Fibroblast of lung (primary cell): ENCODE results near the gene CYB561. TPM values are rescaled to one million over a fixed set of nuclear protein-coding genes. Genes with fewer than 3 reads are reported as not detected.

Source experiments
- DNase-seq, 2 donors: peaks; one replicate each; pipeline versions ENCODE4 v3.0.0 to v3.0.0-alpha.2; 2010; ENCODE audit warnings: low read depth in 2 of 2
- H2AFZ ChIP-seq: 2 replicates; pipeline ENCODE4 v1.5.1; 2012; ENCODE audit warnings: low read length, control low read depth, inconsistent platforms
- H3K27ac ChIP-seq: 2 replicates; pipeline ENCODE4 v1.5.1; 2011; ENCODE audit warnings: low read length, control low read depth; ENCODE audit not compliant: insufficient read depth
- H3K27me3 ChIP-seq: 2 replicates; pipeline ENCODE4 v1.5.1; 2011; ENCODE audit warnings: mild to moderate bottlenecking, low read length; ENCODE audit not compliant: control insufficient read depth, insufficient read depth
- H3K36me3 ChIP-seq: 2 replicates; pipeline ENCODE4 v1.5.1; 2011; ENCODE audit warnings: low read length; ENCODE audit not compliant: control insufficient read depth, insufficient read depth
- H3K4me1 ChIP-seq: 2 replicates; pipeline ENCODE4 v1.5.1; 2011; ENCODE audit warnings: low read length; ENCODE audit not compliant: control insufficient read depth, insufficient read depth; ENCODE audit errors: extremely low read depth
- H3K4me2 ChIP-seq: 2 replicates; pipeline ENCODE4 v1.5.1; 2011; ENCODE audit warnings: low read length, control low read depth; ENCODE audit not compliant: insufficient read depth; ENCODE audit errors: extremely low read depth
- H3K4me3 ChIP-seq, 4 experiments: fragments of 200-600 bp in 1 of 4; sonication (generic) in 1 of 4; replicated peaks in 1 of 4; 2 replicates each; pipeline ENCODE4 v1.5.1; 2011 to 2016; ENCODE audit warnings: low read length in 4 of 4, low read depth in 3 of 4, mild to moderate bottlenecking in 3 of 4, control low read depth in 2 of 4, inconsistent platforms in 1 of 4, mixed read lengths in 1 of 4; ENCODE audit not compliant: insufficient read depth in 1 of 4; ENCODE audit errors: control extremely low read depth in 1 of 4
- H3K79me2 ChIP-seq: 2 replicates; pipeline ENCODE4 v1.5.1; 2012; ENCODE audit warnings: mild to moderate bottlenecking, low read length, inconsistent platforms; ENCODE audit not compliant: control insufficient read depth, insufficient read depth
- H3K9ac ChIP-seq: 2 replicates; pipeline ENCODE4 v1.5.1; 2011; ENCODE audit warnings: mild to moderate bottlenecking, low read length, control low read depth; ENCODE audit not compliant: insufficient read depth
- H3K9me3 ChIP-seq: 2 replicates; pipeline ENCODE4 v1.5.1; 2012; ENCODE audit warnings: low read depth, low read length; ENCODE audit not compliant: control insufficient read depth, insufficient read depth
- H4K20me1 ChIP-seq: 2 replicates; pipeline ENCODE4 v1.5.1; 2011; ENCODE audit warnings: low read length; ENCODE audit not compliant: control insufficient read depth, insufficient read depth; ENCODE audit errors: extremely low read depth
- EZH2 ChIP-seq: IDR thresholded peaks from 2 replicates; pipeline ENCODE4 v1.5.1; 2012; ENCODE audit warnings: low read length, control low read depth, mild to moderate bottlenecking; ENCODE audit errors: missing control alignments
- polyA plus RNA-seq, 2 donors: library from polyadenylated mRNA; depleted of rRNA in 1 of 2; stranded (reverse) in 1 of 2; unstranded in 1 of 2; fragments of >200 nt; gene quantifications; 2 replicates each; pipeline ENCODE4 v1.2.1, GENCODE V29; 2011 to 2012; ENCODE audit warnings: missing spikeins in 1 of 2
- total RNA-seq: library from RNA; depleted of rRNA; stranded (reverse); fragments of >200 nt; gene quantifications from 2 replicates; pipeline ENCODE4 v1.2.1, GENCODE V29; 2014
- TF ChIP-seq, protein P1 (sequence below), 2 donors: IDR thresholded peaks in 1 of 2; conservative IDR thresholded peaks in 1 of 2; 1 replicate in 1 of 2; 2 replicates in 1 of 2; pipeline ENCODE4 v1.5.1; 2011 to 2012; ENCODE audit warnings: low read length in 2 of 2, control low read depth in 1 of 2, inconsistent platforms in 1 of 2, low read depth in 1 of 2, mild to moderate bottlenecking in 1 of 2

Gene CYB561
- total and polyA plus RNA-seq, 2 donors (not counting 1 experiment from before 2014, with no cell fraction given): 7.8 to 13.7 TPM

DNA sequence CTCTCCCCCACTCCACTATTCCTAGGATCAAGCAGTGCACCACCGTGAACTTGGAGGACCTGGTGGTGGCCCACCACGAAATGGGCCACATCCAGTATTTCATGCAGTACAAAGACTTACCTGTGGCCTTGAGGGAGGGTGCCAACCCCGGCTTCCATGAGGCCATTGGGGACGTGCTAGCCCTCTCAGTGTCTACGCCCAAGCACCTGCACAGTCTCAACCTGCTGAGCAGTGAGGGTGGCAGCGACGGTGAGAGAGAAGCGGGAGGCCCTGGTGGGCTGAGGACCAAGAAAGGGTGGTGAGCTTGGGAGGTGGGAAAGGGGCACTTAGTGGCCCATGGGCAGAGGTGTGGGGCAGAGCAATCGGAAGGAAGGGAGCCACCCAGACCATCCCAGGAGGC is 47.3 kb upstream of the CYB561 start:
- Histone ChIP-seq H3K27ac (no peak overlapping the region), H3K27me3 (peaks cover 15% of the 10 kb centered on the region), H3K36me3 (no peaks in the 10 kb centered on the region), H2AFZ (no peak overlapping the region), H3K4me1 (peaks cover under 1% of the 10 kb centered on the region), H3K9me3 (no peaks in the 10 kb centered on the region), H4K20me1 (no peaks in the 10 kb centered on the region), H3K9ac (no peak overlapping the region), H3K4me2 (no peak overlapping the region), H3K4me3 (no peak overlapping the region), H3K79me2 (no peaks in the 10 kb centered on the region)
- no peak for DNase-seq
- no peak for TF ChIP-seq EZH2
- TF ChIP-seq, protein P1, sequence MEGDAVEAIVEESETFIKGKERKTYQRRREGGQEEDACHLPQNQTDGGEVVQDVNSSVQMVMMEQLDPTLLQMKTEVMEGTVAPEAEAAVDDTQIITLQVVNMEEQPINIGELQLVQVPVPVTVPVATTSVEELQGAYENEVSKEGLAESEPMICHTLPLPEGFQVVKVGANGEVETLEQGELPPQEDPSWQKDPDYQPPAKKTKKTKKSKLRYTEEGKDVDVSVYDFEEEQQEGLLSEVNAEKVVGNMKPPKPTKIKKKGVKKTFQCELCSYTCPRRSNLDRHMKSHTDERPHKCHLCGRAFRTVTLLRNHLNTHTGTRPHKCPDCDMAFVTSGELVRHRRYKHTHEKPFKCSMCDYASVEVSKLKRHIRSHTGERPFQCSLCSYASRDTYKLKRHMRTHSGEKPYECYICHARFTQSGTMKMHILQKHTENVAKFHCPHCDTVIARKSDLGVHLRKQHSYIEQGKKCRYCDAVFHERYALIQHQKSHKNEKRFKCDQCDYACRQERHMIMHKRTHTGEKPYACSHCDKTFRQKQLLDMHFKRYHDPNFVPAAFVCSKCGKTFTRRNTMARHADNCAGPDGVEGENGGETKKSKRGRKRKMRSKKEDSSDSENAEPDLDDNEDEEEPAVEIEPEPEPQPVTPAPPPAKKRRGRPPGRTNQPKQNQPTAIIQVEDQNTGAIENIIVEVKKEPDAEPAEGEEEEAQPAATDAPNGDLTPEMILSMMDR (conservative IDR thresholded peaks at IDR 0.05 in 1 of 2, IDR thresholded peaks at IDR 0.05 in 1 of 2; ENCODE audit: low read depth in 1 of 2, low read length in 2 of 2): no peak

DNA sequence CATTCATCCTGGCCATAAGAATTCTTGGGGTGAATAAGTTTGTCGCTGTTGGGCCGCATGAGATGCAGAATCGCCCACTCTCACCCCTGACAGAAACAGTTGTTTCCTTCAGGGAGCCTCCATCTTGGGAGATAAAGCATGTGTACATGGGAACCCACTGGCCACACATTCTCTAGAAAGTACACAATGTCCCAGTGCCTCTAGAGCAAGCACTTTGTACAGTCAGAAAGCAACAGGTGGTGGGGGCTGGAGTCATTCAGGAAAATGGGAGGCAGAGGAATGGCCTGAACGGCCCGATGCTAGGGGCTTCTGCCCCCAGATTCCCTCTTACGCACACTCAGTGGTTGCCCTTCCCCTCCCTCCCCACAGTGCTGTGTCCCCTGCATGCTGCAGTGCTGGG is 46.8 kb upstream of the CYB561 start:
- no peaks in the 10 kb centered on the region for H4K20me1 ChIP-seq

DNA sequence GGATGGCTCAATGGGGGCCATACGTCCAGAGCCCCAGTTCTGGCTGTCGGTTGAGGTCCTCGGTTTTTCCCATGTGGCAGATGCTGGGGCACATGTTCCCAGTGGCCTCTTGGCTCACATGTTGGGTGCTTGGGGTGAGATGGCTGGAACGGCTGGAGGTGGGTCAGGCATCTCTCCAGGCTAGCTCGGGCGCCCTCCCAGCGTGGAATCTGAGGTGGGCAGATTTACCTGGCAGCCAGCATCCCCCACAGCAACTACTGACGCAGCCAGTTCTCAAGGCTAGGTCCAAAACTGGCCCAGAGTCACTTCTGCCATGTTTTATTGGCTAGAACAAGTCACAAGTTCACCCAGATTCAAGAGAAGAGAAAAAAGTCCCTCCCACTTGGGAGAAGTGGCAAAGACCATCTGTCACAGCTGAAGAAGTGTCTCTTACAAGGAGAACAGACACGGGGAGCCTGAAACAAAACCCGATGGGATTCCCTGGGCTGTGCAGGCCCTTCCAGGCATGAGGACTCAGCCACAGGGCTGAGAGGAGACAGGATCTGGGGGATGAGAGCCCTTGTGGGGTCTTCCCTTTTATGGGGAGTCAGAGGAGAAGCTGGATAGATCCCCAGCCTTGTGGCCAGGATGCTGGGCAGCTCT is 46.0 kb upstream of the CYB561 start:
- H3K4me3 ChIP-seq: no peak overlapping the region
- H3K9ac ChIP-seq: no peak overlapping the region
- no peaks in the 10 kb centered on the region for H3K79me2 ChIP-seq
- H3K4me2 ChIP-seq: no peak overlapping the region
- H2AFZ ChIP-seq: no peak overlapping the region
- no peaks in the 10 kb centered on the region for H3K36me3 ChIP-seq
- no peaks in the 10 kb centered on the region for H3K4me1 ChIP-seq
- no peak for TF ChIP-seq EZH2
- TF ChIP-seq, protein P1 (conservative IDR thresholded peaks at IDR 0.05 in 1 of 2, IDR thresholded peaks at IDR 0.05 in 1 of 2; ENCODE audit: low read depth in 1 of 2, low read length in 2 of 2): no peak
- H3K9me3 ChIP-seq: no peaks in the 10 kb centered on the region
- no peak for DNase-seq
- peaks cover 15% of the 10 kb centered on the region for H3K27me3 ChIP-seq
- no peak overlapping the region for H3K27ac ChIP-seq
- H4K20me1 ChIP-seq: no peaks in the 10 kb centered on the region

More for the DNA sequence above, 46.8 kb upstream of the CYB561 start:
- H3K79me2 ChIP-seq: no peaks in the 10 kb centered on the region
- no peak overlapping the region for H3K4me2 ChIP-seq
- H3K27ac ChIP-seq: no peak overlapping the region
- H2AFZ ChIP-seq: no peak overlapping the region
- no peaks in the 10 kb centered on the region for H3K4me1 ChIP-seq
- H3K27me3 ChIP-seq: peaks cover 15% of the 10 kb centered on the region
- no peak overlapping the region for H3K9ac ChIP-seq
- H3K36me3 ChIP-seq: no peaks in the 10 kb centered on the region
- no peak for DNase-seq
- no peaks in the 10 kb centered on the region for H3K9me3 ChIP-seq
- H3K4me3 ChIP-seq: no peak overlapping the region
- TF ChIP-seq EZH2: no peak
- TF ChIP-seq, protein P1 (conservative IDR thresholded peaks at IDR 0.05 in 1 of 2, IDR thresholded peaks at IDR 0.05 in 1 of 2; ENCODE audit: low read depth in 1 of 2, low read length in 2 of 2): no peak
